Erythroblast (primary cell): ENCODE results near the gene SMYD4.

ENCODE experiments used
- GATA1 ChIP-seq: IDR thresholded peaks from 2 replicates; pipeline ENCODE4 v1.6.1; 2011; ENCODE audit warnings: low read depth, mild to moderate bottlenecking, control low read depth, low read length, moderate library complexity
- POLR2A ChIP-seq: IDR thresholded peaks from 2 replicates; pipeline ENCODE4 v1.6.1; 2011; ENCODE audit warnings: mild to moderate bottlenecking, low read length

- TF ChIP-seq POLR2A (no peak), GATA1 (no peak)
These were observed 95.9 kb downstream of the SMYD4 start for GRCh38 chr17:1733759-1734158.
